GM18951 (cell line): ENCODE measurements around the gene MICAL2.

Experiments
- POLR2A ChIP-seq: IDR thresholded peaks from 4 replicates; pipeline ENCODE4 v1.6.1; 2011; ENCODE audit warnings: mild to moderate bottlenecking; ENCODE audit not compliant: insufficient read length, insufficient read depth; ENCODE audit errors: extremely low read depth
- in situ Hi-C: fragments of 300-500 bp; cut with MboI; formaldehyde crosslinking; loops from one replicate; pipeline ENCODE4 v1.12.0; 2022; ENCODE audit warnings: low sequenced_read_pairs, mixed read lengths, inconsistent platforms; ENCODE audit not compliant: unreplicated experiment

The MICAL2 gene

DNA sequence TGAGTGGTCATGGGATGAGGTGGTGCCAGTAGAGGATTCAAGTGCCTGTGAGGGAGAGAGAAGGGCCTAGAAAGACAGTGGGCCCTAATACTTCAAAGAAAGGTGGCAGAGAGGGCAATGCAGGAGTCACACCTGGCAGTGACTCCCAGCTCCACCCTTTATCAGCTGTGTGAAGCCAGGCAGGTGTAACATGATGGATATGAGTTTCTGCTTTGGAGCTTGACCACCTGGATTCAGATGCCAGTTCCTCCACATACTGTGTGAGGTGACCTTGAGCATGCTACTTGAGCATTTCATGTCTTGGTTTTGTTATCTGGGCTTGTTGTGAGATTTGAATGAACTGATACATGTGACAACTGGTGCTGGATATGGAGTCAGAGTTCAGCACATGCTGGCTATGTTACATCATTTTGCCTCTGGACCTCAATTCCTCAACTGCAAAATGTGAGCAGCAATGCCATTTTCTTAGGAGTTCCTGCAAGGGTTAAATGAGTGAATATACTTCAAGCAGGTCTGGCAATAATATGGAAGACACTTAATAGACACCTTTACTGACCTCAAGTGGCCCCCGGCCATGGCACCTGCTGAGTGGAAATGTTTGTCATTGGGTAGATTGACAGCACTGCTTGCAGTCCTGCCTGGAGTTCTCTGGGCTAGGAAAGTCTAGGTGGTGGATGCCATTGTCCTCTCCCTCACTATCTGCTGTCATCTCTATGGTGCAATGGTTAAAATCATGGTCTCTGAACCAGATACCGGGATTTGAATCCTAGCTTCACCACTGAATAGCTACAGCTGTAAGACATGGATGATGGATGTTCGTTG is 83.3 kb downstream of the MICAL2 start:
- TF ChIP-seq POLR2A: no peak

DNA sequence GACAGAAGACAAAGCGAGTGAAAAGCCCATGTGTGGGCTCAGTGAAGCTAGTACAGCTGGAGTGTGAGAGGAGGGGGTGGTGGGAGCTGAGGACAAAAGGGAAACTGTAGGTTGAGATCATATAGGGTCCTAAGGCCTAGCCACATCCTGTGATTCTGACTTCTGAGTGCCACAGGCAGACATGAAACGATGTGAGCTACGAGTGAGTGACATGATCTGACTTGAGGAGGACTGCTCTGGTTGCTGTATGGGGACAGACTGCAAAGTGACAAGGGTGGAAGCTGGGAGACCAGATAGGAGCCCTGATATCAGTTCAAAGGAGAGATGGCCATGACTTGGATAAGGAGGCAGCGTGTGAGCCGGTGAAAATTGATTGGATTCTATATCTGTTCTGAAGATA is 85.4 kb downstream of the MICAL2 start:
- in situ Hi-C loops: no loop called here
- no peak for TF ChIP-seq POLR2A

More for the DNA sequence above, 83.3 kb downstream of the MICAL2 start:
- in situ Hi-C loops: no loop called here

DNA sequence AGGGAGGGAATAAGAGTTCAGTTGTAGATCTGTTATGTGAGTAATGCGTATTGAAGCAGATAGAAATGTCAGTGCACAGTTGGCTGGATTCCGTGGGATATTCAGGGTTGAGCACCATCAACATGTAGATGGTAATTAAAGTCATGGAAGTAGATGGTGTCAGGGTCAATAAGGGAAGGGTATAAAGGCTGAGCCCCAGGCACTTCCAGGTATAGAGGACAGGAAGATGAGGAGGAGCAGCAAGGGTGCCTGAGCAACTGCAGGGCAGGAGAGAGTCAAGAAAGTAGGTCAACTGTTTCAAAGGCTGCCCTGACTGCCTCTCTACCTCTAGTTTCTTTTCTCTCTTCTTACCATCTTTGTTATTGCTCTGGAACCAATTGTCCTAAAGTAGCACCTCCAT is 85.9 kb downstream of the MICAL2 start:
- in situ Hi-C loops: no loop called here

DNA sequence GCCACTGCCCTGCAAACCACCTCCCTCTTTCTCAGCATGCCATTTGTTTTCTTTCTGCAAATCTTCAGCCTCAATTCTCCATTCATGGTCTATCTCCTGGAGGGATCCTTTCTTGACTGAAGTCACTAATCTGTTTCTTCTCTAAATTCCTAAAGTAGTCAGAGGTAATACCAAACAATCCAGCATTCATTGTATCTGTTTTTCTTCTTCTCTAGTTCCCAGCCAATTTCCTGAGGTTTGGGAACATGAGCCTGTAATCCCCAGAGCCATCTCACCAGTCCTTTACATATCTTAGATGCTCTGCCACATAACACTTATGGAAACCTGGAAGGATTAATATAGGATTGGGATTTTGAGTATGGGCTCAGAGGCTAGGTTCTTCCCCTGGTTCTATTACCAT is 86.5 kb downstream of the MICAL2 start:
- in situ Hi-C loops: no loop called here
- TF ChIP-seq POLR2A: no peak

More for the DNA sequence above, 85.9 kb downstream of the MICAL2 start:
- no peak for TF ChIP-seq POLR2A

DNA sequence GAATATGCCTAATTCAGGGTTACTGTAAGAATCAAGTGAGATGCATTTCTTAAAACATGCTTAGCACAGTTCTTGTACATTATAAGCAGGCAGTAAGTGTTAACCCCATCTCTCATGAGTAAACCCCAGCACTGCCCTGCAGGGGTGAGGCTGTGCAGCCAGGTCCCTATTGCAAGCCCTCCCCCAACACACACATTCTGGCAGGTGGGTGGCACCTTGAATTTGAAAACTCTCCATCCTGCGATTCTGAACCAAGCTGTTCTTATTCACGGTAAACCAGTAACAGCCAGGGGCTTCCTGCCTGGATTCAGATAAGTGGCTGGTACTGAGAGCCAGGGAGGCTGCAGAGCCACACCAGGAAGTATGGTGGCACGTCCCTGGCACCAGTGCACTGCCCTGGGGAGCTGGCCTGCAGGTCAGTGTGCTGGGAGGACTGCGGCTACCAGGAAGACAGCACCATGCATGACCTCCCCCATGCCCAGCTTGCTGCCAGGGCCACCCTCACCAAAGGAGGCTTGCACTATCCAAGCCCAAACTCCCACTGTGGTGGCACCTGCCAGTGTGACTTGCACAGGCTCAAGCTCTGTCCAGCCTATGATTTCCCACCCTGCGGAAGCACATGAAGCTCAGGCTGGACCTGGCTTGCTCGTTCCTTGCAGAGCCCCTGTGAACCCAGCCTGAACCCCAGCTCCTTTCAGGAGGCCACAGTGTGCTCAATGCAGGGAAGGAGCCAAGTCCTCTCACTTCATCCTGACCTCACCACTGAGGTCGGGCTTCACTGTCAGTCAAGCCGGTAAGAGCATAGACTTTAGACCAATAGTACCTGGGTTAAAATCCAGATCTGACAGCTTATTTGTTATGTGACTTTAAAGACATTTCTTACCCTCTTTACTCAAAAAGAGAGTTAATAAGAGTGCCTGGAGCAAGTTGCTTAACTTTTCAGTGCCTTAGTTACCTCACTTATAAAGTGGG is 88.1 kb downstream of the MICAL2 start:
- in situ Hi-C loops: no loop called here
- TF ChIP-seq POLR2A: no peak

DNA sequence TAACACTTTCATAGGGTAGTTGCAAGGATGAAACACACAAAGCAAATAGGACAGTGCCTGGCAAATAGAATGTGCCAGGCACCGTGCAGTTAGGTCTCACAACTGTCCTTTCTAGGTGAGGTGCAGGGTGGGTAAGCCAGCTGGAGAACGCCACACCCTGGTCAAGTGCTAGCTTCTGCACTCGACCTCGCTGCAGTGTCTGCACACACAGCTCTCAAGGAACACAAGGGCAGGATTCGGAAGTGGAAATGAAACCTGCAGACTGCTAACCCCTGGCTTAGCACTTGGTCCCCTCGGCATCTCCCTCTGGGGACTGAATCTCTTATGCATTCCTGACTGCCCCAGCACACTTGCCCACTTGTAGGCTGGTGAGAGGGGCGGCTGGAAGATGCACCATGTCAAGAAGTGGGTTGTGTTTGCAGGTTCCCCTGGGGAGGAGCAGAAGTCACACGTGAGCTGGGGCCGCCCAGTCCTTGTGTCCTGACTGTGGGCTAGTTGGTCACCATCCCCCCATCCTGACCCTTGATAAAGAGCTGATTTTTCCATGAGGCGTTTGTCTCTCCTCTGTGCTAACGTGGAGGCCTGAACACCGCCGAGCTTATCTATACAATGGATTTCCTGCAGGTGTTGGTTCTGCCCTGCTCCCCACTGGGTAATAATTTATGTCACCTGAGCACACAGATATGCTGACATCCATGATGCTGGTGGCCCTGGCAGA is 89.0 kb downstream of the MICAL2 start:
- in situ Hi-C loops: no loop called here
- TF ChIP-seq POLR2A: no peak

DNA sequence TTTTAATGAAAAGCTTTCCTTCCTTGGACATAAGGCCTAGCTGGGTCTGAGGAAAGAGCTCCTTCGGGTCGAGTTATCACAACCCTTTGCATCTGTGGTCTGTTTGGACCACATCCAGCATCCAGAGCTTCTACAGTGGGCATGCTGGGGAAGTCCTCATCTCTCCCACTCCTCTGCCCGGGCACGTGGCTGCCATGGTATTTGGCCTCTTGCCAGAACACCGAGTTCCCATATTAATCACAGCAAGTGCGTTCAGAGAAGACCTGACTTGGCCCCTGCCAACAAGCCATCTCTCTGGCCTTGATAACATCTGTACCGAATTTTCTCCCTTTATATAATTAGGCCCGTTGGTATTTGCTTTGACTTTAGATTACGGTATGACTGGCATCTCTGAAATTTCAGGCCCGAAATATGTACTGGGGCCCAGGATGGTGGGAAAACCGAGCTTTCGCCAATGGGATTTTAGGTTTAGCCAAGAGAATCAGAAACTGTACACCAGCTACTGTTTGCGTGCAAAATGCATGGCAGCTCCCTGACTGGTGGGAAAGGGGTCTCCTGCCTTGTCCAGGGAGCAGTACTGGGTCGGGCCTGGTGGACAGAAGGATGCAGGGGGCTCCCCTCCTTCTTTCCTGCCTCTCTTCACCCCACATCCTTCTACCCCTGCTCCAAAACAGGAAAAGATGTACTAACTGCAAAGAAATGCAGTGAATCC is 90.0 kb downstream of the MICAL2 start:
- in situ Hi-C loops: no loop called here

DNA sequence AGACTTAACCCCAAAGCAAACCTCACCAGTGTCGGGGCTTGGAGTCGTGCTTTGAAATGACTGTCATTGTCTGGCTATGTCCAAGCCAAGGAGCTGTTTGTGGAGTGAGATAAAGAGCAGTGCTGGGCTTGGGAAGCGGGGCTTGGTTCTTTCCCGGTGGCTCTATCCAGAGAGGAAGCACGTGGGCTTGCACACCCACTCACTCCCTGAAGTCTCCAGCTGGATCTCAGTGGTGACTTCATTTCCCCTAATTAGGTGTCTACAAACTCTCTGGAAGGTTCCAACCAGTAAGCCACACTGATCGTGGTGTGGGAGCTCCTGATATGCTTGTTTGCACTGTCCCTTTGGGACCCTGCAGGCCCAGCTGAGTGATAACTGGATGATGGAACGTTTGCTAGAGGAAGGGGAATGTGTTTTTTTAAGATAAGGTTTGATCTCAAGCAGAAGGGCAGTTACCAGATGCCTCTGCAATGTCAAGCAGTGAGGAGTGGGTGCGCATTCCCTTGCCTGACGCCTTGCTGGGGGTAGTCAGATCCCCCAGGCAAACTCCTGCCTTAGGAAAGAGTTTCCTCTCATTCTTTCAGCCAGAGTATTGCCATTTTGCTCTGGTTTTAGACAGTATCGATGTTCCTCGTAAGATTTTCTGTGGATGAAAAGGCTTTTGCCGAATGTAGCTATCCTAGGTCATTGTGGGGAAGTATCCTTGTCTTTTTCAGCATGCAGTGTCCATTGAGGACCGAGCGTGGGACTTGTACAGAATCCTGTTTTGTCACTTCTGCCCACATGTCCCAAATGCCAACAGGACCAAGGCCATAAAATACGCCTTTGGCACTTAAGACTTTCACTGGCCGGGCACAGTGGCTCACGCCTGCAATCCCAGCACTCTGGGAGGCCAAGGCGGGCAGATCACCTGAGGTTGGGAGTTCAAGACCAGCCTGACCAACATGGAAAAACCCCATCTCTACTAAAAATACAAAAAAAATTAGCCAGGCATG is 90.9 kb downstream of the MICAL2 start:
- TF ChIP-seq POLR2A: no peak
- in situ Hi-C loops: no loop called here

More for the DNA sequence above, 90.0 kb downstream of the MICAL2 start:
- TF ChIP-seq POLR2A: no peak

DNA sequence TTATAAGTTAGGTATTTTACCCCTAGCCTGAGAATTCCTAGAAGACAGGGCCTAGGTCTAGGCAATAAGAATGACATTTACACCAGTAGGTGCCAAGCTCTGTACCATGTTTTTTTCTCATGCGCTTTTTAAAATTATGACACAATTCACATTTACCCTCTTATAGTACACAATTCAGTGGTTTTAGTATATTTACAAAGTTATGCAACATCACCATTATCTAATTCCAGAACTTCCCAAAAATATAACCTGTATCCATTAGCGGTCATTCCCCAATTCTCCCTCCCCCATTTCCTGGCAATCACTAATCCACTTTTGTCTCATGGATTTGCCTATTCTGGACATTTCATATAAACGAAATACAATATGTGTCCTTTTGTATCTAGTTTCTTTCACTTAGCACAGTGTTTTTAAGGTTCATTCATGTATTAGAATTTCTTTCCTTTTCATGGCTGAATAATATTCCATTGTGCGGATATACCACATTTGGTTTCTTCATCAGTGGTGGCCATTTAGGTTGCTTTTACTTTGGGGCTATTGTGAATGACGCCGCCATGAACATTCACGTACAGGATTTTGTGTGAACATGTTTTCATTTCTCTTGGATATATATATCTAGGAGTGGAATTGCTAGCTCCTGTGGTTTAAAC is 92.4 kb downstream of the MICAL2 start:
- no peak for TF ChIP-seq POLR2A
- in situ Hi-C loops: no loop called here

DNA sequence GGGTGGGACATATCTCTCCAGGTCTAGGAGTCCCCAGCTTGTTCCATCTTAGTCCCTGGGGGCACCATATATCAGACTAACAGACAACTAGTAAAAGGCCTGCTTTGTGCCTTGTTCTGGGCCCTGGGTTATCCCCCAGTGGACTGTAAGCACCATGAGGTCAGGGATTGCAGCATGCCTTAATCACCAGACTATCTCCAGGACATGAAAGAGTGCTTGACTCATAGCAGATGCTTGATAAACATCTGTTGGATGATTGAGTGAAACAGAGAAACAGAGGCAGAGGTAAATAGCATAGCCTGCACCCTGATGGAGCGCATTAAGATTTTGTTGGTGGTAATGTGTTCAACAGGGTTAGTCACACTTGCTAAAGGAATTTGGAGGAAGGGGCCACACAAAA is 94.1 kb downstream of the MICAL2 start:
- no peak for TF ChIP-seq POLR2A
- in situ Hi-C loops: no loop called here

DNA sequence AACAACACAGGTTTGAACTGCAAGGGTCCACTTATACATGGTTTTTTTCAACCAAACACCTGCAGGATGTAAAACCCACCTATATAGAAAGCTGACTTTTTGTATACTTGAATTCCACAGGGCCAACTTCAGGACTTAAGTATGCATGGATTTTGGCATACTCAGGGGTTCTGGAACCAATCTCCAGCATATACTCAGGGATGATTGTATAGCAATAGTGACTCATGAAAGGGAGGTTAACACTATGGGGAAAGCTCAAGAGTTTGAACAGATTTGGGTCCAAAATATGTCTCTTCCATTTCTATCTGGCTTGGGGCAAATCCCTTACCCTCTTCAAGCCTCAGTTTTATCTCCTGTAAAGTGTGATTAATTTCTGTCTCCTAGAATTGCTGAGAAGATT is 94.9 kb downstream of the MICAL2 start:
- no peak for TF ChIP-seq POLR2A
- in situ Hi-C loops: no loop called here

DNA sequence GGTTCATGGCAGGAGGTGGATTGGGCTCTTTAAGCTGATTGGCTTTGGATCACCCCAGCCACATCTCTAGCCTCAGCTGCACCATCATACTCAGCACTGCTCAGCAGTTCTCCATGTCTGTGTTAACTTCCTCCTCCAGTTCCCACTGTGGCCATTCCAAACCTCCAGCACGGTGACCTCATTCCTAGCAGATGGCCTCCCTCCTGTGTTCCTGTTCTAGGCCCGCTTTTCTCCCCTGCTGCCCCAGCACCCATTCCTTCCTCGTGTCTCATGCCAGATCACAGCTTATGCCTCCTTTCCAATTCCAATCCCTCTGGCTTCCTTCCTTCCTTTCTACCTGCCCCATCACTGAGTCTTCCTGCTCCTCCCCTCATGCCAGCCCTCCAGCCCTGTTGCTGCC is 96.1 kb downstream of the MICAL2 start:
- no peak for TF ChIP-seq POLR2A

More for the DNA sequence above, 96.1 kb downstream of the MICAL2 start:
- in situ Hi-C loops: no loop called here
